Right lobe of liver (tissue), 6 donors: ENCODE data around the gene NOTUM. TPM values are rescaled to one million over a fixed set of nuclear protein-coding genes. Genes with fewer than 3 reads are reported as not detected.

Source experiments
- ATAC-seq, 4 donors: fragments of 200-7000 bp; cut with Tn5 transposase; one replicate each; pipeline ENCODE4 v1.9.1; 2020; ENCODE audit warnings: mild to moderate bottlenecking in 4 of 4, moderate library complexity in 4 of 4
- DNase-seq, 3 donors: peaks; one replicate each; pipeline ENCODE4 v3.0.0-alpha.2; 2020
- H3K27ac ChIP-seq, 3 donors: fragments of 200-600 bp; one replicate each; pipeline ENCODE4 v1.8.0; 2022
- H3K27me3 ChIP-seq, 2 donors: fragments of 200-600 bp; one replicate each; pipeline ENCODE4 v1.8.0; 2022
- H3K36me3 ChIP-seq, 4 donors: fragments of 200-600 bp; sonication (generic) in 1 of 4; one replicate each; pipeline versions ENCODE4 v1.5.1 to v1.8.0; 2017 to 2022; ENCODE audit warnings: control low read depth in 1 of 4
- H3K4me1 ChIP-seq, 4 donors: fragments of 200-600 bp; sonication (generic) in 1 of 4; one replicate each; pipeline versions ENCODE4 v1.5.1 to v1.8.0; 2017 to 2022; ENCODE audit warnings: control low read depth in 1 of 4
- H3K4me3 ChIP-seq, 3 donors: fragments of 200-600 bp; one replicate each; pipeline ENCODE4 v1.8.0; 2022
- H3K9me3 ChIP-seq, 4 donors: fragments of 200-600 bp; sonication (generic) in 1 of 4; one replicate each; pipeline versions ENCODE4 v1.5.1 to v1.8.0; 2017 to 2022; ENCODE audit warnings: control low read depth in 1 of 4
- POLR2A ChIP-seq: fragments of 450-650 bp; IDR thresholded peaks from one replicate; pipeline ENCODE4 v1.6.1; 2017; ENCODE audit warnings: antibody characterized with exemption, mild to moderate bottlenecking
- WGBS: methylation state at CpG from one replicate; pipeline ENCODE4 v1.1.6; 2018; ENCODE audit warnings: low coverage, low lambda C conversion rate; ENCODE audit not compliant: insufficient coverage; ENCODE audit errors: missing lambda C conversion rate; 5-methylcytosine and 5-hydroxymethylcytosine counted together
- intact Hi-C, 2 donors: fragments of 100-400 bp; cut with DNase I; formaldehyde crosslinking; loops; one replicate each; pipeline versions ENCODE4 v1.11.2 to v1.14.1; 2022
- total RNA-seq, 6 experiments: library from RNA; depleted of rRNA in 2 of 6; stranded (reverse); fragments of >200 nt in 2 of 6; fragmentation: NEBNext Ultra II Directional in 3 of 6; extraction: Animal tissue kit (Norgen Biotek cat#: 25700) in 3 of 6; gene quantifications; one replicate each; pipeline versions ENCODE4 v1.1.0 to v1.2.4, GENCODE V29; 2016 to 2023
- TF ChIP-seq, protein P1 (sequence below), 4 donors: fragments of 200-600 bp in 3 of 4; fragments of 450-650 bp in 1 of 4; IDR thresholded peaks; one replicate each; pipeline versions ENCODE4 v1.5.1 to v1.8.0; 2016 to 2022; ENCODE audit warnings: antibody characterized with exemption in 4 of 4, mild to moderate bottlenecking in 2 of 4
- donor health status: DM: no; HTN: yes; CAD: no.
- donor health status: DM: no; HTN: no; CAD: no.
- donor health status: DM: no; HTN: no; CAD: no.
- donor health status: DM: no; HTN: yes; CAD: no.
- donor health status: DM: no; HTN: yes; CAD: no.

Gene NOTUM
- total RNA-seq, 6 experiments from 2014 or later = 1.2 to 7.6 (median 3.0) TPM

- Histone ChIP-seq H3K4me3 (no peak overlapping the region), H3K4me1 (peaks cover 0 to 31% (median 14%) of the 10 kb centered on the region in 4 donors), H3K36me3 (no peaks in the 10 kb centered on the region), H3K27me3 (no peaks in the 10 kb centered on the region), H3K9me3 (no peaks in the 10 kb centered on the region), H3K27ac (no peak overlapping the region)
- intact Hi-C loops = no loop called here
- DNase-seq (no peak), ATAC-seq (no peak)
- WGBS = 89% methylated on average over 5 of the region's 30 CpGs
- no peak for TF ChIP-seq POLR2A
- TF ChIP-seq, protein P1, sequence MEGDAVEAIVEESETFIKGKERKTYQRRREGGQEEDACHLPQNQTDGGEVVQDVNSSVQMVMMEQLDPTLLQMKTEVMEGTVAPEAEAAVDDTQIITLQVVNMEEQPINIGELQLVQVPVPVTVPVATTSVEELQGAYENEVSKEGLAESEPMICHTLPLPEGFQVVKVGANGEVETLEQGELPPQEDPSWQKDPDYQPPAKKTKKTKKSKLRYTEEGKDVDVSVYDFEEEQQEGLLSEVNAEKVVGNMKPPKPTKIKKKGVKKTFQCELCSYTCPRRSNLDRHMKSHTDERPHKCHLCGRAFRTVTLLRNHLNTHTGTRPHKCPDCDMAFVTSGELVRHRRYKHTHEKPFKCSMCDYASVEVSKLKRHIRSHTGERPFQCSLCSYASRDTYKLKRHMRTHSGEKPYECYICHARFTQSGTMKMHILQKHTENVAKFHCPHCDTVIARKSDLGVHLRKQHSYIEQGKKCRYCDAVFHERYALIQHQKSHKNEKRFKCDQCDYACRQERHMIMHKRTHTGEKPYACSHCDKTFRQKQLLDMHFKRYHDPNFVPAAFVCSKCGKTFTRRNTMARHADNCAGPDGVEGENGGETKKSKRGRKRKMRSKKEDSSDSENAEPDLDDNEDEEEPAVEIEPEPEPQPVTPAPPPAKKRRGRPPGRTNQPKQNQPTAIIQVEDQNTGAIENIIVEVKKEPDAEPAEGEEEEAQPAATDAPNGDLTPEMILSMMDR (IDR thresholded peaks at IDR 0.05) = no peak
These were observed 35.9 kb upstream of the NOTUM start for GRCh38 chr17:81996757-81997441.

GRCh38 chr17:81996232-81996756 is 35.3 kb upstream of the NOTUM start:
- Histone ChIP-seq H3K4me3 (no peak overlapping the region), H3K36me3 (no peaks in the 10 kb centered on the region), H3K27me3 (no peaks in the 10 kb centered on the region), H3K27ac (no peak overlapping the region), H3K4me1 (peaks cover 0 to 37% (median 16%) of the 10 kb centered on the region in 4 donors), H3K9me3 (no peaks in the 10 kb centered on the region)
- WGBS = 89% methylated on average over 3 of the region's 28 CpGs
- ATAC-seq = no peak
- TF ChIP-seq POLR2A = no peak
- TF ChIP-seq, protein P1 (IDR thresholded peaks at IDR 0.05) = no peak
- no peak for DNase-seq
- intact Hi-C loops = no loop called here

- H3K4me1 ChIP-seq = peaks cover 0 to 39% (median 17%) of the 10 kb centered on the region in 4 donors
- H3K36me3 ChIP-seq = no peaks in the 10 kb centered on the region
- DNase-seq = peak in 1 of 3 donors; percentile 49
- no peaks in the 10 kb centered on the region for H3K27me3 ChIP-seq
- WGBS = 95% methylated on average over 17 of the region's 29 CpGs
- H3K4me3 ChIP-seq = no peak overlapping the region
- no peaks in the 10 kb centered on the region for H3K9me3 ChIP-seq
- intact Hi-C loops = no loop called here
- no peak overlapping the region for H3K27ac ChIP-seq
- ATAC-seq = no peak
- TF ChIP-seq, protein P1 (IDR thresholded peaks at IDR 0.05) = no peak
- no peak for TF ChIP-seq POLR2A
These were observed 34.7 kb upstream of the NOTUM start for GRCh38 chr17:81995463-81996231.

GRCh38 chr17:81994593-81995462 is 33.8 kb upstream of the NOTUM start:
- no peak overlapping the region for H3K4me3 ChIP-seq
- no peak for TF ChIP-seq POLR2A
- TF ChIP-seq, protein P1 (IDR thresholded peaks at IDR 0.05) = no peak
- peak in 1 of 3 donors; percentile 53 for DNase-seq
- no peaks in the 10 kb centered on the region for H3K27me3 ChIP-seq
- peaks cover 0 to 32% (median 13%) of the 10 kb centered on the region in 4 donors for H3K4me1 ChIP-seq
- H3K36me3 ChIP-seq = no peaks in the 10 kb centered on the region
- intact Hi-C loops = no loop called here
- no peak overlapping the region for H3K27ac ChIP-seq
- no peak for ATAC-seq
- H3K9me3 ChIP-seq = no peaks in the 10 kb centered on the region
- WGBS = 35% methylated on average over 11 of the region's 39 CpGs
